Caco-2 (cell line): ENCODE measurements around the gene RTL1. TPM values are rescaled to one million over a fixed set of nuclear protein-coding genes. Genes with fewer than 3 reads are reported as not detected.

Source experiments
- BruUV-seq: library from RNA; stranded (reverse); fragments of 400-500 nt; replicated peaks from 2 replicates; lab custom pipeline; 2021; lab: Mats Ljungman, UMichigan
- CTCF ChIA-PET: fragments of 300-600 bp; sonication (Branson Sonifier 250); formaldehyde crosslinking; loops from one replicate; lab custom pipeline; 2022; ENCODE audit warnings: antibody characterized with exemption; lab: Charles Lee
- POLR2A ChIA-PET: fragments of 300-600 bp; sonication (Branson Sonifier 250); formaldehyde crosslinking; loops from one replicate; lab custom pipeline; 2022; ENCODE audit warnings: antibody characterized with exemption; lab: Charles Lee
- DNase-seq, 2 experiments: peaks; one replicate each; pipeline versions ENCODE4 v3.0.0 to v3.0.0-alpha.2; 2020 to 2022
- H3K27me3 ChIP-seq: replicated peaks from 2 replicates; pipeline ENCODE4 v1.6.0; 2011; ENCODE audit warnings: low read length; ENCODE audit not compliant: control insufficient read depth, insufficient read depth
- H3K36me3 ChIP-seq: 2 replicates; pipeline ENCODE4 v1.5.1; 2011; ENCODE audit warnings: low read length; ENCODE audit not compliant: control insufficient read depth, insufficient read depth
- H3K4me1 ChIP-seq: fragments of 250-450 bp; sonication (Bioruptor Pico); 2 replicates; pipeline ENCODE4 v1.5.1; 2020; ENCODE audit warnings: mild to moderate bottlenecking
- H3K4me3 ChIP-seq: 2 replicates; pipeline ENCODE4 v1.5.1; 2011; ENCODE audit warnings: low read depth, mild to moderate bottlenecking, control low read depth, low read length
- H3K9me3 ChIP-seq: fragments of 250-450 bp; sonication (Bioruptor Pico); 2 replicates; pipeline ENCODE4 v1.5.1; 2020; ENCODE audit warnings: mild to moderate bottlenecking, moderate library complexity
- H3K27ac Mint-ChIP-seq: one replicate; pipeline ENCODE4 v1.8.0; 2022; ENCODE audit warnings: mixed read lengths; ENCODE audit not compliant: unreplicated experiment
- H3K27me3 Mint-ChIP-seq: one replicate; pipeline ENCODE4 v1.8.0; 2022; ENCODE audit warnings: mixed read lengths; ENCODE audit not compliant: insufficient read depth, unreplicated experiment
- H3K36me3 Mint-ChIP-seq: one replicate; pipeline ENCODE4 v1.8.0; 2022; ENCODE audit warnings: mild to moderate bottlenecking, mixed read lengths; ENCODE audit not compliant: insufficient read depth, unreplicated experiment
- H3K4me1 Mint-ChIP-seq: one replicate; pipeline ENCODE4 v1.8.0; 2022; ENCODE audit warnings: low read depth, mixed read lengths; ENCODE audit not compliant: unreplicated experiment
- H3K4me3 Mint-ChIP-seq: one replicate; pipeline ENCODE4 v1.8.0; 2022; ENCODE audit warnings: mild to moderate bottlenecking, moderate library complexity, mixed read lengths; ENCODE audit not compliant: unreplicated experiment
- H3K9me3 Mint-ChIP-seq: one replicate; pipeline ENCODE4 v1.8.0; 2022; ENCODE audit warnings: mixed read lengths; ENCODE audit not compliant: unreplicated experiment
- CTCF ChIP-seq, 2 experiments: fragments of 200-600 bp in 1 of 2; IDR thresholded peaks; 1 replicate in 1 of 2; 2 replicates in 1 of 2; pipeline versions ENCODE4 v1.5.1 to v1.8.0; 2011 to 2022; ENCODE audit warnings: antibody characterized with exemption in 1 of 2, control low read depth in 1 of 2, inconsistent platforms in 1 of 2, low read depth in 1 of 2, low read length in 1 of 2, mild to moderate bottlenecking in 1 of 2, moderate library complexity in 1 of 2; ENCODE audit not compliant: insufficient read depth in 1 of 2, severe bottlenecking in 1 of 2, unreplicated experiment in 1 of 2
- intact Hi-C: fragments of 100-400 bp; cut with micrococcal nuclease; formaldehyde crosslinking; loops from one replicate; pipeline ENCODE4 v1.10.0; 2022; ENCODE audit not compliant: unreplicated experiment
- total RNA-seq: library from RNA; stranded (reverse); gene quantifications from 2 replicates; pipeline ENCODE4 v1.2.3, GENCODE V29; 2022

RTL1 gene
- total RNA-seq, 1 experiment from 2014 or later: not detected

- POLR2A ChIA-PET: no interaction called here
These were observed 13.9 kb downstream of the RTL1 start for GRCh38 chr14:100889641-100890040.

GRCh38 chr14:100888789-100889315, 14.7 kb downstream of the RTL1 start:
- H3K4me1 ChIP-seq: no peaks in the 10 kb centered on the region
- no peak for TF ChIP-seq CTCF (IDR thresholded peaks at IDR 0.05; ENCODE audit: insufficient read depth in 1 of 2, low read depth in 1 of 2, low read length in 1 of 2, severe bottlenecking in 1 of 2, unreplicated experiment in 1 of 2)
- no peak overlapping the region for H3K27ac Mint-ChIP-seq
- no peaks in the 10 kb centered on the region for H3K4me1 Mint-ChIP-seq
- POLR2A ChIA-PET: no interaction called here
- H3K9me3 ChIP-seq: no peaks in the 10 kb centered on the region
- DNase-seq: no peak
- intact Hi-C loops: no loop called here
- no peaks in the 10 kb centered on the region for H3K36me3 Mint-ChIP-seq
- H3K4me3 ChIP-seq: no peak overlapping the region
- no peaks in the 10 kb centered on the region for H3K27me3 ChIP-seq
- no peak overlapping the region for H3K4me3 Mint-ChIP-seq
- no peaks in the 10 kb centered on the region for H3K9me3 Mint-ChIP-seq
- no peaks in the 10 kb centered on the region for H3K36me3 ChIP-seq
- no TSS peak for BruUV-seq
- H3K27me3 Mint-ChIP-seq: peaks cover 13% of the 10 kb centered on the region
- CTCF ChIA-PET: interaction anchor here (0.6 kb wide), 1 partner anchor 32 kb away, joined by 6 read pairs; no protein-coding TSS in a partner anchor

More at GRCh38 chr14:100889641-100890040, 13.9 kb downstream of the RTL1 start:
- H3K4me1 Mint-ChIP-seq: no peaks in the 10 kb centered on the region
- intact Hi-C loops: no loop called here
- Histone ChIP-seq H3K9me3 (no peaks in the 10 kb centered on the region), H3K36me3 (no peaks in the 10 kb centered on the region), H3K27me3 (no peaks in the 10 kb centered on the region), H3K4me1 (no peaks in the 10 kb centered on the region), H3K4me3 (no peak overlapping the region)
- peaks cover 12% of the 10 kb centered on the region for H3K27me3 Mint-ChIP-seq
- peak in 1 of 2 experiments; percentile 18 for DNase-seq
- TF ChIP-seq CTCF (IDR thresholded peaks at IDR 0.05; ENCODE audit: insufficient read depth in 1 of 2, low read depth in 1 of 2, low read length in 1 of 2, severe bottlenecking in 1 of 2, unreplicated experiment in 1 of 2): no peak
- no peaks in the 10 kb centered on the region for H3K9me3 Mint-ChIP-seq
- CTCF ChIA-PET: no interaction called here
- BruUV-seq: no TSS peak
- no peak overlapping the region for H3K27ac Mint-ChIP-seq
- no peak overlapping the region for H3K4me3 Mint-ChIP-seq
- H3K36me3 Mint-ChIP-seq: no peaks in the 10 kb centered on the region

GRCh38 chr14:100887728-100888335, 15.7 kb downstream of the RTL1 start:
- H3K4me1 Mint-ChIP-seq: no peaks in the 10 kb centered on the region
- H3K27me3 ChIP-seq: no peaks in the 10 kb centered on the region

More at GRCh38 chr14:100887728-100888335, 15.7 kb downstream of the RTL1 start:
- no peak overlapping the region for H3K4me3 ChIP-seq
- no peak overlapping the region for H3K27ac Mint-ChIP-seq
- TF ChIP-seq CTCF (IDR thresholded peaks at IDR 0.05; ENCODE audit: insufficient read depth in 1 of 2, low read depth in 1 of 2, low read length in 1 of 2, severe bottlenecking in 1 of 2, unreplicated experiment in 1 of 2): no peak
- peaks cover 13% of the 10 kb centered on the region for H3K27me3 Mint-ChIP-seq
- no TSS peak for BruUV-seq
- H3K9me3 ChIP-seq: no peaks in the 10 kb centered on the region
- H3K4me3 Mint-ChIP-seq: no peak overlapping the region
- no peaks in the 10 kb centered on the region for H3K36me3 ChIP-seq
- no peaks in the 10 kb centered on the region for H3K36me3 Mint-ChIP-seq
- no peaks in the 10 kb centered on the region for H3K4me1 ChIP-seq
- intact Hi-C loops: no loop called here
- peaks cover 2% of the 10 kb centered on the region for H3K9me3 Mint-ChIP-seq
- POLR2A ChIA-PET: no interaction called here
- CTCF ChIA-PET: interaction anchor here (0.6 to 1.0 kb wide), 2 partner anchors 13 to 17 kb away, joined by 3 to 4 read pairs; no protein-coding TSS in a partner anchor
- no peak for DNase-seq
